Measurements from ENCODE around the gene USH2A. TPM values are rescaled to one million over a fixed set of nuclear protein-coding genes. Genes with fewer than 3 reads are reported as not detected.
"Not testable (repeated sequence)": the region's sequence is repeated elsewhere in the genome, so short reads cannot be mapped to it uniquely, and the experiment has no call there.

The USH2A gene
- polyA plus RNA-seq, 1 of the 3 experiments (the other 2 are of a cell fraction), result under 0.01 TPM

GRCh38 chr1:216154063-216154462, 269.2 kb downstream of the USH2A start:
- Histone ChIP-seq H2AFZ (ENCODE audit: low read depth) (no peak overlapping the region), H3K9ac (no peak overlapping the region), H4K20me1 (ENCODE audit: insufficient read depth) (no peaks in the 10 kb centered on the region), H3K79me2 (ENCODE audit: insufficient read depth) (no peaks in the 10 kb centered on the region), H3K27ac (ENCODE audit: low read depth in 2 of 2, low read length in 1 of 2) (no peak overlapping the region), H3K36me3 (replicated peaks in 1 of 2; ENCODE audit: control insufficient read depth in 1 of 2, insufficient read depth in 2 of 2, low read length in 1 of 2) (no peaks in the 10 kb centered on the region), H3K9me2 (no peaks in the 10 kb centered on the region), H3K4me2 (no peak overlapping the region), H3K9me3 (no peaks in the 10 kb centered on the region), H3K4me1 (ENCODE audit: control insufficient read depth in 1 of 2, insufficient read depth in 2 of 2, low read depth in 1 of 2, low read length in 1 of 2) (no peaks in the 10 kb centered on the region), H3K27me3 (ENCODE audit: insufficient read depth) (no peaks in the 10 kb centered on the region), H3K4me3 (ENCODE audit: low read depth in 2 of 2, low read length in 1 of 2) (no peak overlapping the region), H3F3A (replicated peaks; ENCODE audit: insufficient read depth) (no peaks in the 10 kb centered on the region)
- DNase-seq, result no peak
- POLR2A ChIA-PET, result no interaction called here
- TF ChIP-seq GATA2 (CRISPR knock-in tag; IDR thresholded peaks at IDR 0.05) (no peak), YY1 (IDR thresholded peaks at IDR 0.05; ENCODE audit: low read depth) (no peak), RXRA (IDR thresholded peaks at IDR 0.05; ENCODE audit: borderline replicate concordance, low read depth) (no peak), GABPA (IDR thresholded peaks at IDR 0.05; ENCODE audit: low read depth) (no peak), POLR2AphosphoS5 (IDR thresholded peaks at IDR 0.05; ENCODE audit: low read depth, low read length) (no peak), RAD21 (IDR thresholded peaks at IDR 0.05; ENCODE audit: low read length) (no peak), NRF1 (IDR thresholded peaks at IDR 0.05; ENCODE audit: low read depth, low read length) (no peak), CTCF (IDR thresholded peaks at IDR 0.05) (no peak), RFX5 (IDR thresholded peaks at IDR 0.05; ENCODE audit: low read length) (no peak), EZH2phosphoT487 (IDR thresholded peaks at IDR 0.05; ENCODE audit: borderline replicate concordance, low read depth) (no peak), USF2 (IDR thresholded peaks at IDR 0.05; ENCODE audit: borderline replicate concordance, low read depth, low read length) (no peak), MAX (IDR thresholded peaks at IDR 0.05; ENCODE audit: low read depth) (no peak), RCOR1 (IDR thresholded peaks at IDR 0.05; ENCODE audit: low read length) (no peak)
- CTCF ChIA-PET, result no interaction called here

- no peaks in the 10 kb centered on the region for H3K27me3 ChIP-seq (ENCODE audit: insufficient read depth)
- no peaks in the 10 kb centered on the region for H3K4me1 ChIP-seq (ENCODE audit: control insufficient read depth in 1 of 2, insufficient read depth in 2 of 2, low read depth in 1 of 2, low read length in 1 of 2)
- H2AFZ ChIP-seq (ENCODE audit: low read depth), result no peak overlapping the region
- H3F3A ChIP-seq (replicated peaks; ENCODE audit: insufficient read depth), result no peaks in the 10 kb centered on the region
- H3K79me2 ChIP-seq (ENCODE audit: insufficient read depth), result no peaks in the 10 kb centered on the region
- no peak for DNase-seq
- H3K27ac ChIP-seq (ENCODE audit: low read depth in 2 of 2, low read length in 1 of 2), result no peak overlapping the region
- no peaks in the 10 kb centered on the region for H3K36me3 ChIP-seq (replicated peaks in 1 of 2; ENCODE audit: control insufficient read depth in 1 of 2, insufficient read depth in 2 of 2, low read length in 1 of 2)
- no peak overlapping the region for H3K9ac ChIP-seq
- no peak overlapping the region for H3K4me2 ChIP-seq
- H4K20me1 ChIP-seq (ENCODE audit: insufficient read depth), result no peaks in the 10 kb centered on the region
- no peaks in the 10 kb centered on the region for H3K9me2 ChIP-seq
- H3K4me3 ChIP-seq (ENCODE audit: low read depth in 2 of 2, low read length in 1 of 2), result no peak overlapping the region
- WGBS (ENCODE audit: low lambda C conversion rate), result 78% methylated on average over 2 of the region's 2 CpGs
- ChIA-PET CTCF (no interaction called here), POLR2A (no interaction called here)
- H3K9me3 ChIP-seq, result no peaks in the 10 kb centered on the region
- TF ChIP-seq USF2 (IDR thresholded peaks at IDR 0.05; ENCODE audit: borderline replicate concordance, low read depth, low read length), result no peak
- no peak for TF ChIP-seq NFIC (IDR thresholded peaks at IDR 0.05; ENCODE audit: borderline replicate concordance)
- TF ChIP-seq RFX5 (IDR thresholded peaks at IDR 0.05; ENCODE audit: low read length), result no peak
- no peak for TF ChIP-seq TAF1 (IDR thresholded peaks at IDR 0.05; ENCODE audit: borderline replicate concordance, low read depth, low read length)
- no peak for TF ChIP-seq MAX (IDR thresholded peaks at IDR 0.05; ENCODE audit: low read depth)
- no peak for TF ChIP-seq GATA2 (CRISPR knock-in tag; IDR thresholded peaks at IDR 0.05)
Measured at GRCh38 chr1:216153130-216153529, 270.1 kb downstream of the USH2A start.

- POLR2A ChIA-PET; DNase-seq; H3K79me2 ChIP-seq (ENCODE audit: insufficient read depth); H3K4me3 ChIP-seq (ENCODE audit: low read depth in 2 of 2, low read length in 1 of 2); H3K36me3 ChIP-seq (replicated peaks in 1 of 2; ENCODE audit: control insufficient read depth in 1 of 2, insufficient read depth in 2 of 2, low read length in 1 of 2); H3K9me2 ChIP-seq; H3K9me3 ChIP-seq; H3K4me1 ChIP-seq (ENCODE audit: control insufficient read depth in 1 of 2, insufficient read depth in 2 of 2, low read depth in 1 of 2, low read length in 1 of 2); H3K9ac ChIP-seq; H3K27ac ChIP-seq (ENCODE audit: low read depth in 2 of 2, low read length in 1 of 2); H3K4me2 ChIP-seq; H2AFZ ChIP-seq (ENCODE audit: low read depth); H3F3A ChIP-seq (replicated peaks; ENCODE audit: insufficient read depth); H3K27me3 ChIP-seq (ENCODE audit: insufficient read depth); H4K20me1 ChIP-seq (ENCODE audit: insufficient read depth): not testable (repeated sequence)
- WGBS (ENCODE audit: low lambda C conversion rate), result 47% methylated on average over 6 of the region's 7 CpGs
- CTCF ChIA-PET, result interaction anchor here (1.5 kb wide), 1 partner anchor 26 kb away, joined by 3 read pairs; no protein-coding TSS in a partner anchor
Measured at GRCh38 chr1:216145451-216146018, 277.7 kb downstream of the USH2A start.
